Liver (tissue), 3 donors: ENCODE data around the gene SLX4.

Experiments used
- ATF3 ChIP-seq: IDR thresholded peaks from 2 replicates; pipeline ENCODE4 v1.6.1; 2016; ENCODE audit warnings: antibody characterized with exemption
- CTCF ChIP-seq: fragments of 150-350 bp; IDR thresholded peaks from 2 replicates; pipeline ENCODE4 v1.5.1; 2017; ENCODE audit warnings: improper control_type of control experiment, low read depth, low read length; ENCODE audit not compliant: missing input control
- EGR1 ChIP-seq, 2 donors: IDR thresholded peaks; 2 replicates each; pipeline ENCODE4 v1.6.1; 2016 to 2018; ENCODE audit warnings: antibody characterized with exemption in 2 of 2, low read depth in 2 of 2
- FOXA1 ChIP-seq: IDR thresholded peaks from 2 replicates; pipeline ENCODE4 v1.6.1; 2016; ENCODE audit warnings: antibody characterized with exemption
- FOXA2 ChIP-seq: IDR thresholded peaks from 2 replicates; pipeline ENCODE4 v1.6.1; 2016; ENCODE audit warnings: antibody characterized with exemption
- GABPA ChIP-seq, 2 donors: IDR thresholded peaks in 1 of 2; conservative IDR thresholded peaks in 1 of 2; 2 replicates each; pipeline ENCODE4 v1.6.1; 2016; ENCODE audit warnings: antibody characterized with exemption in 2 of 2, mild to moderate bottlenecking in 1 of 2, moderate library complexity in 1 of 2
- JUND ChIP-seq, 2 donors: IDR thresholded peaks; 2 replicates each; pipeline ENCODE4 v1.6.1; 2016; ENCODE audit warnings: antibody characterized with exemption in 2 of 2
- MAX ChIP-seq: IDR thresholded peaks from 2 replicates; pipeline ENCODE4 v1.6.1; 2016; ENCODE audit warnings: antibody characterized with exemption
- RAD21 ChIP-seq, 2 donors: IDR thresholded peaks; 2 replicates each; pipeline ENCODE4 v1.6.1; 2016; ENCODE audit warnings: antibody characterized with exemption in 2 of 2, mild to moderate bottlenecking in 2 of 2
- REST ChIP-seq: IDR thresholded peaks from 2 replicates; pipeline ENCODE4 v1.6.1; 2016; ENCODE audit warnings: antibody characterized with exemption, mild to moderate bottlenecking
- SP1 ChIP-seq: IDR thresholded peaks from 2 replicates; pipeline ENCODE4 v1.6.1; 2018; ENCODE audit warnings: antibody characterized with exemption, mild to moderate bottlenecking
- ZBTB33 ChIP-seq: IDR thresholded peaks from 2 replicates; pipeline ENCODE4 v1.6.1; 2016; ENCODE audit warnings: antibody characterized with exemption
- donor health status: healthy.
- donor health status: healthy.

GRCh38 chr16:3548445-3548844, 63.0 kb downstream of the SLX4 start:
- TF ChIP-seq CTCF (no peak), GABPA (IDR thresholded peaks at IDR 0.05 in 1 of 2, conservative IDR thresholded peaks at IDR 0.05 in 1 of 2) (no peak), FOXA2 (no peak), SP1 (no peak), REST (no peak), ATF3 (no peak), FOXA1 (no peak), JUND (IDR thresholded peaks at IDR 0.05) (no peak), MAX (no peak), ZBTB33 (no peak), EGR1 (IDR thresholded peaks at IDR 0.05; ENCODE audit: low read depth in 2 of 2) (no peak), RAD21 (IDR thresholded peaks at IDR 0.05) (no peak)
